Neural crest cell (in vitro differentiated cells): ENCODE measurements around the gene TEX38. TPM values are rescaled to one million over a fixed set of nuclear protein-coding genes. Genes with fewer than 3 reads are reported as not detected.
A peak's percentile ranks its signal among the peaks of the same experiment; 100 is the strongest.
"Not testable (repeated sequence)": the region's sequence is repeated elsewhere in the genome, so short reads cannot be mapped to it uniquely, and the experiment has no call there.

Experiments
- DNase-seq: peaks from one replicate; pipeline ENCODE4 v3.0.0; 2021; ENCODE audit warnings: low read depth, mixed read lengths, low spot score
- H3K27ac Mint-ChIP-seq: one replicate; pipeline ENCODE4 v1.8.0; 2021; ENCODE audit warnings: mild to moderate bottlenecking, mixed read lengths; ENCODE audit not compliant: unreplicated experiment
- H3K27me3 Mint-ChIP-seq: 2 replicates; pipeline ENCODE4 v1.8.0; 2021; ENCODE audit warnings: low read depth, mild to moderate bottlenecking, mixed read lengths
- H3K36me3 Mint-ChIP-seq: 2 replicates; pipeline ENCODE4 v1.8.0; 2021; ENCODE audit warnings: low read depth, mild to moderate bottlenecking, mixed read lengths
- H3K4me1 Mint-ChIP-seq: 2 replicates; pipeline ENCODE4 v1.8.0; 2021; ENCODE audit warnings: mixed read lengths
- H3K4me3 Mint-ChIP-seq: one replicate; pipeline ENCODE4 v1.8.0; 2021; ENCODE audit warnings: mild to moderate bottlenecking, mixed read lengths
- H3K9me3 Mint-ChIP-seq: 2 replicates; pipeline ENCODE4 v1.8.0; 2021; ENCODE audit warnings: mixed read lengths
- total RNA-seq: library from RNA; stranded (reverse); gene quantifications from 2 replicates; pipeline ENCODE4 v1.2.1, GENCODE V29; 2021
- TF ChIP-seq, protein P1 (sequence below): fragments of 200-600 bp; sonication (generic); conservative IDR thresholded peaks from 2 replicates; pipeline ENCODE4 v1.5.0; 2021; ENCODE audit warnings: antibody characterized with exemption, mild to moderate bottlenecking

TEX38 gene
- total RNA-seq, 1 donor from 2014 or later, result 0.26 TPM

GRCh38 chr1:46714976-46715375, 43.3 kb downstream of the TEX38 start:
- Mint-ChIP-seq H3K4me1 (peaks cover 31% of the 10 kb centered on the region), H3K9me3 (no peaks in the 10 kb centered on the region), H3K27ac (no peak overlapping the region), H3K27me3 (peaks cover 4% of the 10 kb centered on the region), H3K4me3 (no peak overlapping the region), H3K36me3 (no peaks in the 10 kb centered on the region)
- TF ChIP-seq, protein P1, sequence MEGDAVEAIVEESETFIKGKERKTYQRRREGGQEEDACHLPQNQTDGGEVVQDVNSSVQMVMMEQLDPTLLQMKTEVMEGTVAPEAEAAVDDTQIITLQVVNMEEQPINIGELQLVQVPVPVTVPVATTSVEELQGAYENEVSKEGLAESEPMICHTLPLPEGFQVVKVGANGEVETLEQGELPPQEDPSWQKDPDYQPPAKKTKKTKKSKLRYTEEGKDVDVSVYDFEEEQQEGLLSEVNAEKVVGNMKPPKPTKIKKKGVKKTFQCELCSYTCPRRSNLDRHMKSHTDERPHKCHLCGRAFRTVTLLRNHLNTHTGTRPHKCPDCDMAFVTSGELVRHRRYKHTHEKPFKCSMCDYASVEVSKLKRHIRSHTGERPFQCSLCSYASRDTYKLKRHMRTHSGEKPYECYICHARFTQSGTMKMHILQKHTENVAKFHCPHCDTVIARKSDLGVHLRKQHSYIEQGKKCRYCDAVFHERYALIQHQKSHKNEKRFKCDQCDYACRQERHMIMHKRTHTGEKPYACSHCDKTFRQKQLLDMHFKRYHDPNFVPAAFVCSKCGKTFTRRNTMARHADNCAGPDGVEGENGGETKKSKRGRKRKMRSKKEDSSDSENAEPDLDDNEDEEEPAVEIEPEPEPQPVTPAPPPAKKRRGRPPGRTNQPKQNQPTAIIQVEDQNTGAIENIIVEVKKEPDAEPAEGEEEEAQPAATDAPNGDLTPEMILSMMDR, result no peak
- no peak for DNase-seq

- Mint-ChIP-seq H3K27ac (no peak overlapping the region), H3K36me3 (no peaks in the 10 kb centered on the region), H3K4me3 (peak overlapping the region; percentile 96), H3K27me3 (peaks cover 12% of the 10 kb centered on the region), H3K9me3 (no peaks in the 10 kb centered on the region), H3K4me1 (peaks cover 31% of the 10 kb centered on the region)
- TF ChIP-seq, protein P1, result no peak
- no peak for DNase-seq
Measured at GRCh38 chr1:46717654-46718053, 46.0 kb downstream of the TEX38 start.

- H3K4me3 Mint-ChIP-seq, result peak overlapping the region; percentile 96
- DNase-seq, result no peak
- TF ChIP-seq, protein P1, result no peak
- H3K4me1 Mint-ChIP-seq, result peaks cover 31% of the 10 kb centered on the region
- H3K36me3 Mint-ChIP-seq, result no peaks in the 10 kb centered on the region
- no peaks in the 10 kb centered on the region for H3K9me3 Mint-ChIP-seq
- H3K27me3 Mint-ChIP-seq, result peaks cover 14% of the 10 kb centered on the region
- peak overlapping the region; percentile 81 for H3K27ac Mint-ChIP-seq
Measured at GRCh38 chr1:46718340-46718726, 46.7 kb downstream of the TEX38 start.

DNA sequence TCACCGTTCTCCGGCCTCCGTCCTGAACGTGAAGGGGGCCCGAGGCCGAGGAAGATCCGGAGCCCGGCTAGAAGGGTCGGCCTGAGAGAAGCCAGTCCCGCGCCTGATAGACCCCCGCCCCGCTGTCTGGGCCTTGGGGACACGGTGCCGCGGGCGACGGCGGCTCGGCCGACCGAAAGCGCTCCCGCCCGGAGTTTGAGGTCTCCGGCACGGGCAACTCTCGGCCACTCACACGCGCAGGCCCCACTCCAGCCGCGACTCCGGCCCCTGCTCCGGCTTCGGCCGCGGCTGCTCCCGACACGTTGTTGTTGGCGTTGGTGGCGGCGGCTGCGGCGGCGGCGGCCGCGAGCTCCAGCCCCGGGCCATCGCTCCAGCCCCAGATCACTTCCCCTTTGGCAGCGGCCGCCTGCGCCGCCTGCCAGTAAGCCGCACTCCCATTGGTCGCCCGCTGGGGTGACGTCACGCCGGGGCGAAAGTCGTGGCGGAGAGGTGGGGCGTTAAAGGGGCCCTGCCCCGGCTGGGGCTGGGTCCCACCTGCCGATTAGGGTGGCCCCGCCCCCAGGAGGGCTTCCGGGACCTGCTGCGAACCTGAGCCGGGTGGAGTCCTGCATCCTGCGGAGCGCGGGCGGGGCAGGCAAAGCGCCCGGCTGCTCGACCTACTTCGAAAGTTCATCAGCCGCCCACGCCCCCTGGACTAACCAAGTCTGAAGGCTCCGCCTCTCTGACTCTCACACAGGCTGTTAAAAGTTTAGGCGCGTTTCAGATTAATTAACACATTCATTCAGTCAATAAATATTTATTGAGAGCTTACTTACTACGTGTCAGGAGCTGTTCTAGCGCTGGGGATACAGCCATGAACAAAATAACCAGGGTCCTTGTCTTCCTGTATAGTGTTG, 47.3 kb downstream of the TEX38 start, which contains the start of gene EFCAB14:
Gene EFCAB14 (minus strand): TSS at position 388 of the 896 bp plus-strand sequence. CDS start 1,027 bp downstream, outside the sequence.
- H3K4me1 Mint-ChIP-seq, result peaks cover 31% of the 10 kb centered on the region
- DNase-seq, result peak; percentile 93
- H3K9me3 Mint-ChIP-seq, result no peaks in the 10 kb centered on the region
- TF ChIP-seq, protein P1, result no peak
- no peaks in the 10 kb centered on the region for H3K36me3 Mint-ChIP-seq
- H3K4me3 Mint-ChIP-seq, result peak within 1 kb of the TSS; percentile 96
- peaks cover 14% of the 10 kb centered on the region for H3K27me3 Mint-ChIP-seq
- H3K27ac Mint-ChIP-seq, result peak within 1 kb of the TSS; percentile 81

GRCh38 chr1:46719689-46720088, 48.0 kb downstream of the TEX38 start:
- H3K4me3 Mint-ChIP-seq, result peak overlapping the region; percentile 96
- H3K4me1 Mint-ChIP-seq, result peaks cover 31% of the 10 kb centered on the region
- peaks cover 14% of the 10 kb centered on the region for H3K27me3 Mint-ChIP-seq
- H3K36me3 Mint-ChIP-seq, result no peaks in the 10 kb centered on the region
- H3K9me3 Mint-ChIP-seq, result no peaks in the 10 kb centered on the region
- TF ChIP-seq, protein P1, result no peak
- H3K27ac Mint-ChIP-seq, result no peak overlapping the region
- DNase-seq, result no peak

- not testable (repeated sequence) for H3K36me3 Mint-ChIP-seq, H3K9me3 Mint-ChIP-seq, H3K27ac Mint-ChIP-seq, DNase-seq
- H3K27me3 Mint-ChIP-seq, result peaks cover 17% of the 10 kb centered on the region
- peak overlapping the region; percentile 1 for H3K4me3 Mint-ChIP-seq
- H3K4me1 Mint-ChIP-seq, result peaks cover 31% of the 10 kb centered on the region
Measured at GRCh38 chr1:46720319-46720718, 48.7 kb downstream of the TEX38 start.
